Measurements from ENCODE around the gene NELL1.

NELL1 gene

DNA sequence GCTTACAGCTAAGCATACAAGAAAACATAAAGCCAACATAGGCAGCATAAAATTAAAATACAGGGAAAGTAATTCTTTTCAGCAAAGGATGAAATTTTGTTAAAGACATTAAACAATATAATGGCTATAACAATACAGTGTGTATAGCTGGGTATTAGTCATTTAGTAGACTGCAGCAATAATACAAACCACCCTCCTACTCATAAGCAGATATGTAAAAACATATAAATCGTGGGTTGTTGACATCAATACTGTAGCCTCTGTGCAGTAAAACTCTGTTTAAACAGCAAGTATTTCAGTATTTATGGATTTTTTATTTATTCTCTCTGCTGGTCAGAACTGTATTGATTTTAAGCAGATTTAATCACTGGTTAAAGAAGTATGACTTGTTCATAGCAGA is 884.4 kb downstream of the NELL1 start:
- H3K4me3 ChIP-seq (ENCODE audit: low read depth, low read length): no peak overlapping the region
- DNase-seq (ENCODE audit: low read depth): no peak
- TF ChIP-seq, protein P1, sequence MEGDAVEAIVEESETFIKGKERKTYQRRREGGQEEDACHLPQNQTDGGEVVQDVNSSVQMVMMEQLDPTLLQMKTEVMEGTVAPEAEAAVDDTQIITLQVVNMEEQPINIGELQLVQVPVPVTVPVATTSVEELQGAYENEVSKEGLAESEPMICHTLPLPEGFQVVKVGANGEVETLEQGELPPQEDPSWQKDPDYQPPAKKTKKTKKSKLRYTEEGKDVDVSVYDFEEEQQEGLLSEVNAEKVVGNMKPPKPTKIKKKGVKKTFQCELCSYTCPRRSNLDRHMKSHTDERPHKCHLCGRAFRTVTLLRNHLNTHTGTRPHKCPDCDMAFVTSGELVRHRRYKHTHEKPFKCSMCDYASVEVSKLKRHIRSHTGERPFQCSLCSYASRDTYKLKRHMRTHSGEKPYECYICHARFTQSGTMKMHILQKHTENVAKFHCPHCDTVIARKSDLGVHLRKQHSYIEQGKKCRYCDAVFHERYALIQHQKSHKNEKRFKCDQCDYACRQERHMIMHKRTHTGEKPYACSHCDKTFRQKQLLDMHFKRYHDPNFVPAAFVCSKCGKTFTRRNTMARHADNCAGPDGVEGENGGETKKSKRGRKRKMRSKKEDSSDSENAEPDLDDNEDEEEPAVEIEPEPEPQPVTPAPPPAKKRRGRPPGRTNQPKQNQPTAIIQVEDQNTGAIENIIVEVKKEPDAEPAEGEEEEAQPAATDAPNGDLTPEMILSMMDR (IDR thresholded peaks at IDR 0.05; ENCODE audit: insufficient read depth, low read depth, low read length, missing control alignments): no peak

DNA sequence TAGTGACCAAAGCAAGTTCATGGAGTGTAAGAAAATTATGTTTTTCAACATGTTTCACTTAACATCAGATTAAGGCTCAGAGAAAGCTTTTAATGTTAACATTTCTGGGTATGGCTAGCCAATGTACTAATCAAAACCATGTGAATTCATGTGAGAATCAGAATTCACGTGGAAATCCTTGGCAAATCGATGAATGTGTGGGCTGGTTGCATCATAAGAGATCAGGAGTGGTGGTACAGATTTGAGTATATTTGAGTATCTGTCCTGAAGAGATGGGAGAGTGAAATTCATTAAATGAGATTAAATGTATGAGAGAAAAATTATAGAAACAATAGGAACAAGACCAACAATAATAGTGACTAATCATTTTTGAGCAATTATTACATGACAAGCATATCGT is 884.9 kb downstream of the NELL1 start:
- TF ChIP-seq, protein P1 (IDR thresholded peaks at IDR 0.05; ENCODE audit: insufficient read depth, low read depth, low read length, missing control alignments): no peak
- H3K4me3 ChIP-seq (ENCODE audit: low read depth, low read length): no peak overlapping the region
- DNase-seq (ENCODE audit: low read depth): no peak

DNA sequence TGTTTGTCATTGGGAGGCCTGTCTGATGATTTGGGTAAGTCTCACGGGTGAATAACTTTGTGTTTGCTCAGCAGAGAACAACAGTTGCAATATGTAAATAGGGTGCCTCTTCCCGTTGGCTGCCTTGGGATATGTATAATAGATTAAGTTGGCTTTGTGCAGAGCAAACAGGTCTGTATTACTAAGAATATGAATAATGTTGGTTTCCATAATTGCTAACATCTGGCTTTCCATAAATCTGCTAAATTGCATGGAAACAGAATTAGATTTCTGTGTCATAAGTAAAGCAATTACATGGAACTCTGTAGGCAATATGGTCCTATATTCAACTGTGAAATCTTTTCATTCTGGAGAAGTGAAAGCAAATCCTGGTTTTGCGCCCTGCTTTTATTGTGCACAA is 887.5 kb downstream of the NELL1 start:
- TF ChIP-seq, protein P1 (IDR thresholded peaks at IDR 0.05; ENCODE audit: insufficient read depth, low read depth, low read length, missing control alignments): no peak
- no peak for DNase-seq (ENCODE audit: low read depth)
- no peak overlapping the region for H3K4me3 ChIP-seq (ENCODE audit: low read depth, low read length)

DNA sequence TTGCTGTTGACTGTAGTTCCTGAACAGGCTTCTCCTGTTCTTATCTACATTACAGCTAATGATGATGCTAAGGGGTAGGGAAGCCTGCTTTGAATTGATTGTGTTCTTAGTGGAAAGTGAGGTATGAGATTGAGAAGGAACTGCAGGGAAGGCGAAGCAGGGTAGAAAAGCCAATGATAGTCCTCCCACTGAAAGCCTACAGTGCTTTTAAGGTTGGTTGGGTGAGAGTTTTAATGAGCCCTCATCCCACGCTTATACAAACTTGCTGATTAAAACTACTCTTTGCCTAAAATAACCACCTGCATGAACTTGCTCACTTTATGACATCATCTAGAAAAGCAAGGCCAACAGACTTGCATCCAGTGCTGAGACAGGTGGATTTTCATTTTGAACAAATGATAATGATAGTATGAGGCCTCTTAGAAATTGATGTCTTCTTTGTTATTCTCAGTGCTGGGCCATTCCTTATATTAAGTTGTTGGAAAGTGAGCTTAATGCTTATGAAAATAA is 891.1 kb downstream of the NELL1 start:
- H3K4me3 ChIP-seq (ENCODE audit: low read depth, low read length): no peak overlapping the region
- TF ChIP-seq, protein P1 (IDR thresholded peaks at IDR 0.05; ENCODE audit: insufficient read depth, low read depth, low read length, missing control alignments): no peak
- no peak for DNase-seq (ENCODE audit: low read depth)

DNA sequence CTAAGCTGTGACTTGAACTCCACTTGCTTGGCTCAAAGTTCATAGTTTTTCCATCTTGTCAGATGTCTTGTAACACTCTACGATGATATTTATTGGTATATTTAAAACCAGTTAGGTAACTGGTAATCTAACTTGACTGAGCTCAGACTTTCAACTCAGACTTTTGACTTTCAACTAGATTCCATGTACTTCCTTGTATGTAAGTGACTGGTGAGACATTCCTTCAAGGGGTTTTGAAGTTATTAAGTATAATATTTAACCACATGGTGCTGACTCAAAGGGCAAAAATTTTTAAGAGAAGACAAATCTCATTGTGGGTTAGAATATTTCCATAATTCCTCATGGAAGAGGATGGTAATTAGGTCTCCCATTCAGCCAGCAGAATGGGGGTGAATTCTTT is 892.2 kb downstream of the NELL1 start:
- TF ChIP-seq, protein P1 (IDR thresholded peaks at IDR 0.05; ENCODE audit: insufficient read depth, low read depth, low read length, missing control alignments): no peak
- H3K4me3 ChIP-seq (ENCODE audit: low read depth, low read length): no peak overlapping the region
- no peak for DNase-seq (ENCODE audit: low read depth)

DNA sequence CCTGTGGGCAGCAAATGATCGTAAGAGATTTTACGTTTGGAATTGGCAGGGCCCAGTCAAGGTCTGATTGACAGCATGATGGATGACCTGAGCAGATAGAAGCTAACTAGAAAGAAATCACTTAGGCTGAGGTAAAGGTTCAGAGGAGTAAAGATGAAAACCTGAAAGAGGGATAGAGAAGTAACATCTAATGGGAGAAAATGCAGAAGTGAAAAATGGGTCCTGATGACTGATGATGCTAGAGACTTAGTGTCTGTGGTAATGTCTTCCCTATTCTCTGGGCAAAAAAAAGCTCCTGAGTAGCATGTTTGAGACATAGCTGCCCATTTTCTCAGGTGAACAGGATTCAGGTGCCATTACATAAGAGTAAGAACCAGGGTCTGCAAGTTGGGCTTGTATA is 894.7 kb downstream of the NELL1 start:
- TF ChIP-seq, protein P1 (IDR thresholded peaks at IDR 0.05; ENCODE audit: insufficient read depth, low read depth, low read length, missing control alignments): no peak
- no peak overlapping the region for H3K4me3 ChIP-seq (ENCODE audit: low read depth, low read length)
- no peak for DNase-seq (ENCODE audit: low read depth)

Measured in GM12865 (cell line).